IPS-NIHi7 (cell line): Measurements from ENCODE around the gene SLC2A9.
"Not testable (repeated sequence)": the region's sequence is repeated elsewhere in the genome, so short reads cannot be mapped to it uniquely, and the experiment has no call there.

Source experiments
- DNase-seq: peaks from one replicate; pipeline ENCODE4 v3.0.0; 2012; ENCODE audit warnings: mixed read lengths; ENCODE audit errors: extremely low spot score

SLC2A9 gene

DNA sequence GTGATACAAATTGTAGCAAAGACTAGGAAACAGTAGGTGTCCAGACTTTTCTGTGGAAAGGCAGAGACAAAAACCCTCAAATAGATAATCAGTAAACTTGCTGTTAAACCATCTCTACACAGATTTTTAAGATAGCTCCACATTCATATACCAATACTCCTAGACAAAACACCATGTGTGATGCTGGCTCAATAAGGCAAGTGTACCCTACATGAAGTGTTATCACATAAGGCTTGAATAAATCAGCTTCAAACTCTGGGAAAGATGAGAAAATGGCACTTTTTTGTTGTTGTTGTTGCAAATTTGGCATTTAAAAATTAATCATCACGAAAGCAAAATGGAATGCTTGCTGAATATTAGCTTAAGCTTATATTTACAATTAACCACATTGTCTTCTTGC is 194.7 kb downstream of the SLC2A9 start:
- no peak for DNase-seq

- no peak for DNase-seq
Measured at GRCh38 chr4:9825049-9825448, 196.2 kb downstream of the SLC2A9 start.

GRCh38 chr4:9820343-9820742 is 201.0 kb downstream of the SLC2A9 start:
- DNase-seq, result no peak

GRCh38 chr4:9816285-9816684 is 205.0 kb downstream of the SLC2A9 start:
- no peak for DNase-seq

- no peak for DNase-seq
Measured at GRCh38 chr4:9812501-9813340, 208.6 kb downstream of the SLC2A9 start.

DNA sequence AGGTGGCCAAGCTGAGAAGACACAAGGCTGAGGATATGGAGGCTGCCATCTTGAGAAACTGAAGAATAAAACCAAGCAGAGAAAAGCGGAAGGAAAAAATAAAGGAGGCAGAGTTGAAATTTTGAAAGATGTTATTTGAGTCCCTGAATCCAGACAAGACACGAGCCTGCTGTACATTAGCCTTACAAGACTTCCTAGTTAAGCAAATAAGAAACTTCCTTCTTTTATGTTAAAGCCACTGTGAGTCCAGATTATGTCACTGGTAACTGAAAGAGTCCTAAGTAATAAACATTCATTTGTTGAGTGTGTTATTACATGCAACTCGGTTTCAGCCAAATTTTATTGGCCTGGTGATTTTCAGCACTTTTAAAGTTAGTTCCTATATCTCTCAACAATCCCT is 209.5 kb downstream of the SLC2A9 start:
- no peak for DNase-seq

DNA sequence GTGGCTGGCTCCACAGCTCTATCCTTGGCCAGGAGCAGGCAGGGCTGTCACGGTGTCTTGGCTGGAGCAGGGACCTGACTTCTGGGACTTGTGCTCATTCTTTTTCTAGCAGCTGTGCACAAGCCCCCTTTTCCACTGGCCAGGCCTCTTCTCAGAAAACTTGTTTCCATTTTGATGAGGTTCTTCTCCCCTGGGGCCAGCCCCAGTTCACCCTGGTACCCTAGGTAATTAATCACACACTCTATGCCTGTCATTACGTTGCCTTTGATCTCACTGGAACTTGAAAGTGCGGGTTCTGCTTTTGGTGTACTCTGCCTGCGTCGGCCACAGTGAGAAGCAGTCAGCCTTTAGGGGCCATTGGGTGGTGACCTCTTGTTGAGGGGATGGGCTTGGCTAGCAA is 213.2 kb downstream of the SLC2A9 start:
- DNase-seq, result no peak

GRCh38 chr4:9804918-9805317 is 216.4 kb downstream of the SLC2A9 start:
- DNase-seq, result no peak

DNA sequence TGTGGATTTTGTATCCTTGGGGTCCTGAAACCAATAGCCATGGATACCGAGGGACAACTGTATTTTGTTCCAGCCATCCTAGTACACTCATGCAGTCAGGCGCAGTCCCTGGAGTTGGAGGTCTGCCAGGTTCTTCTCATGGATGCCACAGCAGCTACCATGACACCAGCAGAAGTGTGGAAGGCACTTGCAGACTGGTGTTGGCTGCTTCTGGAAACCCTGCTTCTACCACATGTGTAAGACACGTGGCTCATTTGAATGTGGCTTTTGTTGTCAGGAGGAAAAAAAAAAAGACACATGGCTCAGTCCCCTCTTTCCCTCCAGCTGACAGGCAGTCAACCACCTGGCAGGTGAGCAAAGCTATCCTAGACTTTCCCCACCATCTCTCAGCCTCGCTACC is 220.4 kb downstream of the SLC2A9 start:
- DNase-seq, result no peak

DNA sequence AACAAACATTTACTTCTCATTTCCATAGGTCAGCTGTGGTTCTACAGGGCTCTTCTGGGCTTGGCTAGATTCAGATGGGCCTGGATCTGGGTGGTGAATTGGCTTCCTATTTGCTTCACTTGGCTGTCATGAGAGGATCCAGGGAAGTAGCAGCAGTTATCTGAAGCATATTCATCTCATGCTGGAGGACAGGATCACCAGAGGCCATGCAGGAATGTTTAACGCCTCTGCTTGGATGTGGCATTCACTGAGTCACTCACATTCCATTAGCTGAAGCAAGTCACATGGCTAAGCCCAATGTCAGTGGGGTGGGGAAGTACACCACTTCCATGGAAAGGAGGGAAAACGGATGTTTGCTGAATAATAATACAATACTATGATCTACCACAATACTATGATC is 224.7 kb downstream of the SLC2A9 start:
- not testable (repeated sequence) for DNase-seq

DNA sequence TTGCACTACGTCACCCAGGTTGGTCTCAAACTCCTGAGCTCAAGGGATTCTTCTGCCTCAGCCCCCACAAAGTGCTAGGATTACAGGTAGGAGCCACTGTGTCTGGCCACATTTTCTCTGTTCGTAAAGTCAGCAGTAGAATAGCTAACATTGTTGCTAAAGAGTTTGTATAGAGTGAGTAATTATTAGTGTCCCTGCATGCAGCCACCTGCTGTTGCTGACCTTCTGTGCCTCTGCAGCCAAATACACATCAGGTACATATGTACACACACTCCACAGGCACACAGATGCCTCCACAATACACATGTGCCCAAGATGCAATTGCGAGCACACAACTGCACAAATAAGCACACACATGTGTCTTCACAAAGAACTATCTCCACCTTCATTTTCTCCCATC is 228.9 kb downstream of the SLC2A9 start:
- no peak for DNase-seq

DNA sequence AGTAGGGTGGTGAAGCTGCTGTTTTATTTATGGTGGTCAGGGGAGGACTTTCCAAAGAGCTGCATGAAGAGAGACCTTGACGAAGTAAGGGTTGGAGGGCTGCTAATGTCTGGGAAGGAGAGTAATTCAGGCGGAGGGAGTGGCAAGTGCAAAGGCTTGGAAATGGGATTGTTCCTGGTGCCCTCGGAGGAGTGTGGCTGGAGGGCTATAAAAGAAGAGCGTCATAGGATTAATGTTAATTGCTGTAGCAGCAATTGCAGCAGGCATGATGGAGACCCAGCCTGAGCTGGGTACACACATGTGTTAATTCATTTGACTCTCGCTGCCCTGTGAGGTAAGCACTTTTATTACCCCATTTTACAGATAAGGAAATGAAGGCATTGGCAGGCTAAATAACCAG is 235.4 kb downstream of the SLC2A9 start:
- not testable (repeated sequence) for DNase-seq

DNA sequence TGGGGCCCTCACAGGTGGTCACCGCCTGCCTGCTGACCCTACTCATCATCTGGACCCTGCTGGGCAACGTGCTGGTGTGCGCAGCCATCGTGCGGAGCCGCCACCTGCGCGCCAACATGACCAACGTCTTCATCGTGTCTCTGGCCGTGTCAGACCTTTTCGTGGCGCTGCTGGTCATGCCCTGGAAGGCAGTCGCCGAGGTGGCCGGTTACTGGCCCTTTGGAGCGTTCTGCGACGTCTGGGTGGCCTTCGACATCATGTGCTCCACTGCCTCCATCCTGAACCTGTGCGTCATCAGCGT is 239.2 kb downstream of the SLC2A9 start:
- no peak for DNase-seq

DNA sequence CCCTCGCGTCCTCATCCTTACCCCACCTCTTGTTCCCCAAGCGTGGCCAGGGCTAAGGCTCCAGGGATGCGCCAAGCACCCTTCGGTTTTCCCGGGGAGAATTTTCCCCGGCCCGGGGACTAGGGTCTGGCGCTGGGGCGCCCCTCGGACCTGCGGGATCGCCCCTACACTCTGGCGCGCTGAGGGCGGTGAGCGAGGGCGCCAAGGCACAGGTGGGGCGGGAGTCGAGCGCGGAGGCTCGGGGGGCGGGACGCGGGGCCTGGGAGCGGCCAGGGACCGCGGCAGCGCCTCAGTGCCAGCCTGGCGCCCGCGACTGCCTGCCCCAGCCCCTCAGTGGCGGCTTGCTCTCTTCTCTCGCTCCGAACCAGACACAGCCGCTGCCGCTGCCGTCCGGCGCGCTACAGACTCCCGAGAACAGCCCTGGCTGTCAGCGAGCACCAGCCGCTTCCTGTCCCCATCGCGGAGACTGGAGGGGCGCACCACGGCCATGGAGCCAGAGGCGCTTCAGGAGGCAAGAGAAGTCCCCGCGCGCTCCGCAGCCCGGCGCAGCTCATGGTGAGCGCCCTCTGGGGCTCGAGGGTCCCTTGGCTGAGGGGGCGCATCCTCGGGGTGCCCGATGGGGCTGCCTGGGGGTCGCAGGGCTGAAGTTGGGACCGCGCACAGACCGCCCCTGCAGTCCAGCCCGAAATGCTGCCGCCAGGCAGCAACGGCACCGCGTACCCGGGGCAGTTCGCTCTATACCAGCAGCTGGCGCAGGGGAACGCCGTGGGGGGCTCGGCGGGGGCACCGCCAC is 239.8 kb downstream of the SLC2A9 start, which contains the start of gene DRD5:
DRD5 (plus strand) TSS at position 292 of the 793 bp plus-strand sequence; CDS start at position 688, 396 bp downstream.
- peak; percentile 39 for DNase-seq
